Muscle of leg (tissue), 11 donors: ENCODE measurements around the gene ERBIN. TPM values are rescaled to one million over a fixed set of nuclear protein-coding genes. Genes with fewer than 3 reads are reported as not detected.

Experiments used
- DNase-seq: peaks from one replicate; pipeline ENCODE4 v3.0.0; 2013
- H3K27ac ChIP-seq: one replicate; pipeline ENCODE4 v1.5.1; 2013; ENCODE audit warnings: mild to moderate bottlenecking, low read length, control low read depth
- H3K27me3 ChIP-seq: one replicate; pipeline ENCODE4 v1.6.1; 2013; ENCODE audit warnings: low read length; ENCODE audit not compliant: control insufficient read depth, insufficient read depth
- H3K36me3 ChIP-seq: one replicate; pipeline ENCODE4 v1.6.1; 2013; ENCODE audit warnings: low read length; ENCODE audit not compliant: control insufficient read depth, insufficient read depth
- H3K4me1 ChIP-seq: one replicate; pipeline ENCODE4 v1.6.1; 2013; ENCODE audit warnings: low read length; ENCODE audit not compliant: control insufficient read depth, insufficient read depth
- H3K4me3 ChIP-seq: one replicate; pipeline ENCODE4 v1.5.1; 2013; ENCODE audit warnings: low read length, control low read depth
- H3K9me3 ChIP-seq: replicated peaks from 2 replicates; pipeline ENCODE4 v1.6.1; 2013; ENCODE audit warnings: low read depth, low read length; ENCODE audit not compliant: control insufficient read depth
- WGBS: methylation state at CpG from one replicate; pipeline ENCODE4 v1.1.5; 2013; ENCODE audit warnings: missing lambda C conversion rate; ENCODE audit not compliant: insufficient coverage; 5-methylcytosine and 5-hydroxymethylcytosine counted together
- polyA plus RNA-seq, 8 donors: library from polyadenylated mRNA; unstranded; fragments of 120-200 nt; gene quantifications; one replicate each; pipeline versions ENCODE4 v1.2.1 to v1.2.3, GENCODE V29; 2013; ENCODE audit warnings: inconsistent platforms in 1 of 8, low replicate concordance in 1 of 8; ENCODE audit not compliant: insufficient read length in 8 of 8, insufficient read depth in 1 of 8
- total RNA-seq: library from RNA; stranded (reverse); fragments of 120-200 nt; gene quantifications from one replicate; pipeline ENCODE4 v1.2.4, GENCODE V29; 2013

The ERBIN gene
- total and polyA plus RNA-seq, 9 donors, result 33.1 to 53.5 (median 44.8) TPM

DNA sequence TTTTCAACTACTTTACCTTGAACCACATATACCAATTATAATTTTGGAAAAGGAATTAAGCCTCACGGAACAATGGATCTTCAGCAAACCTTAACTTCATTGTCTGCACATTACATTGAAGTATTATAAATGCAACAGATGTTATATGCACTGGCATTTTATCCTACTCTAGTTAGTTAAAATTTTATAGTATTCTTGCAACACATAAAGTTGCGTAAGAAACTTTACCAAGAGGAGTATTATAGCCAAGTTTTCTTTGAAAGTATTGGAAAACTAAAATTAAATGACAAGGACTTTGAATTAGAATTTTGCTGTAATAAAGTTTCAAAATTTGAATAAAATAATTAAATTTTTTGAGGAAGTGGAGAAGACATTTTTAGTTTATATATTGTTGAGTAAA is 154.3 kb downstream of the ERBIN start:
- WGBS, result no CpG with 5 or more reads among the region's 2 CpGs
- Histone ChIP-seq H3K36me3 (peaks cover 5% of the 10 kb centered on the region), H3K27me3 (no peaks in the 10 kb centered on the region), H3K27ac (no peak overlapping the region), H3K4me3 (no peak overlapping the region), H3K4me1 (no peaks in the 10 kb centered on the region), H3K9me3 (no peaks in the 10 kb centered on the region)
- no peak for DNase-seq

DNA sequence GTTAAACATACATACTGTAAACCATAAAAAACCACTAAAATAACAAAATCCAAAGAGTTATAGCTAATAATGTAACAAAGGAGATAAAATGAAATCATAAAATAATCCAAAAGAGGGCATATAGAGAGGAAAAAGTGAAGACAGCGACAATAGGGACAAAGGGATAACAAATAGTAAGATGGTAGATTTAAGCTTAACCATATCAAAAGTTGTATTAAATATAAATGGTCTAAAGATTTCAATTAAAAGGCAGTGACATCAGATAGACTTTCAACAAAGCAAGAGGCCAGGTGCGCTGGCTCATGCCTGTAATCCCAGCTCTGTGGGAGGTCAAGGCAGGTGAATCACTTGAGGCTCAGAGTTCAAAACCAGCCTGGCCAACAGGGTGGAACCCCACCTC is 163.0 kb downstream of the ERBIN start:
- no peak overlapping the region for H3K4me3 ChIP-seq

DNA sequence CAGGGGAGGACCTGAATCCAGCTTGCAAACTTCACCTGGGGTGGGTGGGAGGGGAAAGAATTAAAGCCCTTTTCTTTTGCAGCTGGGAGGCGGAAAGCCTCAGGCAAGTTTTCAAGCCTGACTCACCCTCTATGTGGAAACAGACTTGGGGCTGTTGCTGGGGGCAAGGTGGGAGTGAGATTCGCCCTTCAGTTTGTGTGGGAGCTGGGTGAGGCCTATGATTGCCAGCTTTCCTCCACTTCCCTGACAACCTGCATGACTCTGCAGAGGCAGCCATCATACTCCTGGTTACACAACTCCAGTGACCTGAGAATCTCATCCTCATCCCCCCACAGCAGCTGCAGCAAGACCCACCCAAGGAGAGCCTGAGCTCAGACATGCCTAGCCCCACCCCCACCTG is 174.5 kb downstream of the ERBIN start:
- Histone ChIP-seq H3K4me3 (no peak overlapping the region), H3K27ac (no peak overlapping the region), H3K36me3 (no peaks in the 10 kb centered on the region), H3K9me3 (peaks cover 32% of the 10 kb centered on the region), H3K27me3 (no peaks in the 10 kb centered on the region), H3K4me1 (no peaks in the 10 kb centered on the region)
- DNase-seq, result no peak
- WGBS, result no CpG with 5 or more reads among the region's 2 CpGs

More for the DNA sequence above, 163.0 kb downstream of the ERBIN start:
- no peaks in the 10 kb centered on the region for H3K4me1 ChIP-seq
- no peak overlapping the region for H3K27ac ChIP-seq
- no peaks in the 10 kb centered on the region for H3K27me3 ChIP-seq
- peaks cover 7% of the 10 kb centered on the region for H3K9me3 ChIP-seq
- DNase-seq, result no peak
- H3K36me3 ChIP-seq, result peaks cover 8% of the 10 kb centered on the region
- no CpG with 5 or more reads among the region's 2 CpGs for WGBS

DNA sequence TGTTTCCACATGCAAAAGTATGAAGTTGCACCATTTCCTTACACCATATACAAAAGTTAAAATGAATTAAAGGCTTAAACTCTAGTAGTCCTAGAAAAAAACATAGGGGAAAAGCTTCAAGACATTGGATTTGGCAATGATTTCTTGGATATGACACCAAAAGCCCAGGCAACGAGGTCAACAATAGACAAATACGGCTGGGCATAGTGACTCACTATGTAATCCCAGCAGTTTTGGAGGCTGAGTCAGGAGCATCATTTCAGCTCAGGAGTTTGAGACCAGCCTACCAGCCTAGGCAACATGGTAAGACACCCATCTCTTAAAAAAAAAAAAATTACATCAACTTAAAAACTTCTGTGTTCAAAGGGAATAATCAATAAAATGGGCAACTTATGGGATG is 186.8 kb downstream of the ERBIN start:
- no peak overlapping the region for H3K27ac ChIP-seq
- no peaks in the 10 kb centered on the region for H3K4me1 ChIP-seq
- WGBS, result 94% methylated on average over 2 of the region's 2 CpGs
- peaks cover 11% of the 10 kb centered on the region for H3K9me3 ChIP-seq
- H3K4me3 ChIP-seq, result no peak overlapping the region
- no peaks in the 10 kb centered on the region for H3K36me3 ChIP-seq
- DNase-seq, result no peak
- H3K27me3 ChIP-seq, result no peaks in the 10 kb centered on the region

DNA sequence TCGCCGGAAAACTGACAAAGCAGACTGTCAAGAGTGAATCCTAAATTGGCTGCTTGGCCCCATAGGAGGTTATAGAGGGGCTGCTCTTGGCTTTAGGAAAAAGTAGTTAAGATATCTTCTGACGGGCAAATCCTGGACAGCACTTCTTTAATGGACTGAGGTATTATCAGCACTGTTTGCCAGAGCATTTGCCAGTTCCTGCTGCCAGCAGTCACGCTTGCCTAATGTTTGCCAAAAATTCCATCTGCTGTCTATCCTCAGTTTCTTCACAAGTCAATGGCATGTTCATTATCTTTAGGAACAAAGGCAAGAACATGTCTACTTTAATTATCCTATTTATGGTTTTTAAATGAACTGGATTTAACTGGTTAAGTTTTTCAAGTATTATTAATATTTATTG is 191.9 kb downstream of the ERBIN start:
- no peak overlapping the region for H3K4me3 ChIP-seq
- DNase-seq, result no peak
- H3K36me3 ChIP-seq, result no peaks in the 10 kb centered on the region
- no peaks in the 10 kb centered on the region for H3K4me1 ChIP-seq
- no peaks in the 10 kb centered on the region for H3K27me3 ChIP-seq
- WGBS, result 80% methylated on average over 3 of the region's 4 CpGs
- H3K9me3 ChIP-seq, result peaks cover 2% of the 10 kb centered on the region
- no peak overlapping the region for H3K27ac ChIP-seq

DNA sequence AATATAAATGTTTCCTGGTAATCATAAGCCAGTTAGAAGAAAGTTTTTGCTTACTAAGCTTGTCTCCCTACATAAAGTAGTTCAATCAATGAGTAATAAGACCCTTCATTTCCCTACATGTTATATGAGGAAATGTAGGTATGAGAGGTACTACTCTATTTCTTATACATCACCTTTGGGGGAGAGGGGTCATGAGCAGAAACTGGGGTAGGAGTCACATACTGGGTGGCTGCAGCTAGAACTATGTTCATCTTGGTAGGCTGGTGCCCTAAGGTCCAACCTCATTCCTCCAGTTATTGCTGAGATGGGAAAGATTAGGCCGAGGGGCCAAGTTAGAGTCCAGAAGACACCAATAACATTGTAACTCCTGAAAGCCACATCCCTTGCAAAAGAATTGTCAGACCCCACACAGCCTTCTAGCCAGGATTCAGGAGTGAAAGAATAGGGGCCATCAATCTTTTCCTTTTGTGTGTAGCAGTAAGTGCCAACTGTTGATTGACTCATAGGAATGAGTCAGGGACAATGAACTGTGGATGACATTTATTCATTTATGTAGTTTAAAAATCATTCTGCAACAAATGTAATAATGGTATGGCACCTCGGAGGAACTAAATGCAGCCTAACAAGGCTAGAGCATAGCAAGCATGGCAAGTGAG is 196.1 kb downstream of the ERBIN start:
- 100% methylated on average over 1 of the region's 2 CpGs for WGBS
- Histone ChIP-seq H3K9me3 (no peaks in the 10 kb centered on the region), H3K27me3 (no peaks in the 10 kb centered on the region), H3K4me1 (no peaks in the 10 kb centered on the region), H3K27ac (no peak overlapping the region), H3K36me3 (no peaks in the 10 kb centered on the region), H3K4me3 (no peak overlapping the region)
- DNase-seq, result no peak

DNA sequence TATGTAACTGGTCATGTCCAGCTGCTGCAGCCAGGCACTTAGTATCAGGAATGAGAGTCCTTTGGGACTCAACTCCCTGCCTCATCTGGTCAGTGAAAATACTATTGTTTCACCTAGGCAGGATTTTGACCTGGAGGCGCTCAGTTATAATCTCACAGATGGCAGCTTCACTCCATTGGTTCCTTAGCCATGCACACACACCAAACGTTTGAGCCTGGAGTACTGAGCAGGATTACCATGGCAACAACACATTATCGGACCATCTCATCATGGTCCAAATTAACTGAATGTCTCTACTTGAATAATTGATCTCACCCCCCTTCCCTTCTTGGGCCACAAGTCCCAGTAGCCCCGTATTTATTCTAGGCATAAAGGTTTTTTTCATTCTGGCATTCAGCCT is 202.8 kb downstream of the ERBIN start:
- DNase-seq, result no peak
- Histone ChIP-seq H3K27me3 (peaks cover 2% of the 10 kb centered on the region), H3K9me3 (no peaks in the 10 kb centered on the region), H3K4me3 (no peak overlapping the region), H3K27ac (no peak overlapping the region), H3K4me1 (no peaks in the 10 kb centered on the region), H3K36me3 (no peaks in the 10 kb centered on the region)
- WGBS, result 79% methylated on average over 3 of the region's 4 CpGs

DNA sequence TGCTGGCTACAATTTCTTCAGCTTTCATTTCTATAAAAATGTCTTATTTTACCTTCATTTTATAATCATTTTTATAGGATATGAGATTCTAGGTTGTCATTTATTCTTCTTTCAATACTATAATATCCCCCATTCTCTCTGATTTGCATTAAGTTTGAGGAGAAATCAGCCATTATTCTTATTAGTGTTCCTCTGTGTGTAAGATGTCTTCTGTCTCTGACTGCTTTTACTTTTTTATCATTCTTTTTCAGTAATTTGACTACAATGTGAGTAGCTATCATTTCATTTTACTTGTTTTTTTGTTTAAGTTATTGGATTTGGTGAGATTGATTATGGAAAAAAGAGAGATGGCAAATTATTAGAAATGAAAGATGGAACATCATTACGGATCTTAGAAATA is 204.1 kb downstream of the ERBIN start:
- no peaks in the 10 kb centered on the region for H3K36me3 ChIP-seq
- no peak overlapping the region for H3K27ac ChIP-seq
- no peaks in the 10 kb centered on the region for H3K9me3 ChIP-seq
- no peak overlapping the region for H3K4me3 ChIP-seq
- no peaks in the 10 kb centered on the region for H3K4me1 ChIP-seq
- no peak for DNase-seq
- WGBS, result no CpG with 5 or more reads among the region's 1 CpG
- peaks cover 2% of the 10 kb centered on the region for H3K27me3 ChIP-seq

Other genes starting within 250 kb of the ERBIN start
- 6.6 TPM for gene SGTB, start 204.5 kb upstream of the ERBIN start, total RNA-seq
- gene SGTB, start 204.5 kb upstream of the ERBIN start, polyA plus RNA-seq, result 10 to 100 TPM in 1 of 8 donors, 1 to 10 TPM in 7; 6.2 to 11.6 (median 9.5) TPM
- 18.4 TPM for gene NLN, start 204.4 kb upstream of the ERBIN start, total RNA-seq
- 10 to 100 TPM; 10.2 to 19.6 (median 16.5) TPM for gene NLN, start 204.4 kb upstream of the ERBIN start, polyA plus RNA-seq
- 63.4 TPM for gene SREK1, start 217.7 kb downstream of the ERBIN start, total RNA-seq
- 10 to 100 TPM; 56.3 to 90.6 (median 72.7) TPM for gene SREK1, start 217.7 kb downstream of the ERBIN start, polyA plus RNA-seq